GM18517 (cell line): ENCODE measurements around the gene GRIA3.
A peak's percentile ranks its signal among the peaks of the same experiment; 100 is the strongest.
"Not testable (repeated sequence)": the region's sequence is repeated elsewhere in the genome, so short reads cannot be mapped to it uniquely, and the experiment has no call there.

ENCODE experiments used
- ATAC-seq: cut with Tn5 transposase; IDR thresholded peaks from one replicate; pipeline ENCODE4 v1.9.1; 2021; ENCODE audit warnings: mild to moderate bottlenecking, moderate library complexity; ENCODE audit not compliant: unreplicated experiment

The GRIA3 gene

GRCh38 chrX:123271902-123272301 lies 87.8 kb downstream of the GRIA3 start:
- ATAC-seq = no peak

- ATAC-seq = no peak
Measured at GRCh38 chrX:123272630-123273029, 88.6 kb downstream of the GRIA3 start.

GRCh38 chrX:123274796-123275195 lies 90.7 kb downstream of the GRIA3 start:
- no peak for ATAC-seq

GRCh38 chrX:123277347-123277746 lies 93.3 kb downstream of the GRIA3 start:
- ATAC-seq = no peak

- ATAC-seq = no peak
Measured at GRCh38 chrX:123277821-123278220, 93.7 kb downstream of the GRIA3 start.

GRCh38 chrX:123282241-123282640 lies 98.2 kb downstream of the GRIA3 start:
- no peak for ATAC-seq

- ATAC-seq = not testable (repeated sequence)
Measured at GRCh38 chrX:123283407-123283806, 99.3 kb downstream of the GRIA3 start.

GRCh38 chrX:123291623-123292022 lies 107.5 kb downstream of the GRIA3 start:
- ATAC-seq = no peak

- ATAC-seq = no peak
Measured at GRCh38 chrX:123298026-123298425, 113.9 kb downstream of the GRIA3 start.

GRCh38 chrX:123303429-123303828 lies 119.4 kb downstream of the GRIA3 start:
- ATAC-seq = no peak

GRCh38 chrX:123308658-123309057 lies 124.6 kb downstream of the GRIA3 start:
- ATAC-seq = no peak

GRCh38 chrX:123310112-123310511 lies 126.0 kb downstream of the GRIA3 start:
- ATAC-seq = no peak

GRCh38 chrX:123311486-123311885 lies 127.4 kb downstream of the GRIA3 start:
- no peak for ATAC-seq

GRCh38 chrX:123313486-123313885 lies 129.4 kb downstream of the GRIA3 start:
- no peak for ATAC-seq

- no peak for ATAC-seq
Measured at GRCh38 chrX:123320622-123321021, 136.5 kb downstream of the GRIA3 start.

- ATAC-seq = no peak
Measured at GRCh38 chrX:123322536-123322935, 138.5 kb downstream of the GRIA3 start.

GRCh38 chrX:123324625-123325024 lies 140.5 kb downstream of the GRIA3 start:
- ATAC-seq = no peak

- peak; percentile 87 for ATAC-seq
Measured at GRCh38 chrX:123330229-123330942, 146.3 kb downstream of the GRIA3 start.

- ATAC-seq = no peak
Measured at GRCh38 chrX:123331349-123331748, 147.3 kb downstream of the GRIA3 start.

- peak; percentile 44 for ATAC-seq
Measured at GRCh38 chrX:123331859-123332258, 147.8 kb downstream of the GRIA3 start.

GRCh38 chrX:123336666-123337065 lies 152.6 kb downstream of the GRIA3 start:
- ATAC-seq = no peak

- no peak for ATAC-seq
Measured at GRCh38 chrX:123337886-123338639, 154.0 kb downstream of the GRIA3 start.
